C4-2B (cell line): ENCODE measurements around the gene KRTAP5-1.

Source experiments
- CTCF ChIP-seq: fragments of 450-650 bp; conservative IDR thresholded peaks from 2 replicates; pipeline ENCODE4 v1.5.1; 2017; ENCODE audit warnings: mild to moderate bottlenecking
- ZFX ChIP-seq: fragments of 450-650 bp; IDR thresholded peaks from 2 replicates; pipeline ENCODE4 v1.6.1; 2017

DNA sequence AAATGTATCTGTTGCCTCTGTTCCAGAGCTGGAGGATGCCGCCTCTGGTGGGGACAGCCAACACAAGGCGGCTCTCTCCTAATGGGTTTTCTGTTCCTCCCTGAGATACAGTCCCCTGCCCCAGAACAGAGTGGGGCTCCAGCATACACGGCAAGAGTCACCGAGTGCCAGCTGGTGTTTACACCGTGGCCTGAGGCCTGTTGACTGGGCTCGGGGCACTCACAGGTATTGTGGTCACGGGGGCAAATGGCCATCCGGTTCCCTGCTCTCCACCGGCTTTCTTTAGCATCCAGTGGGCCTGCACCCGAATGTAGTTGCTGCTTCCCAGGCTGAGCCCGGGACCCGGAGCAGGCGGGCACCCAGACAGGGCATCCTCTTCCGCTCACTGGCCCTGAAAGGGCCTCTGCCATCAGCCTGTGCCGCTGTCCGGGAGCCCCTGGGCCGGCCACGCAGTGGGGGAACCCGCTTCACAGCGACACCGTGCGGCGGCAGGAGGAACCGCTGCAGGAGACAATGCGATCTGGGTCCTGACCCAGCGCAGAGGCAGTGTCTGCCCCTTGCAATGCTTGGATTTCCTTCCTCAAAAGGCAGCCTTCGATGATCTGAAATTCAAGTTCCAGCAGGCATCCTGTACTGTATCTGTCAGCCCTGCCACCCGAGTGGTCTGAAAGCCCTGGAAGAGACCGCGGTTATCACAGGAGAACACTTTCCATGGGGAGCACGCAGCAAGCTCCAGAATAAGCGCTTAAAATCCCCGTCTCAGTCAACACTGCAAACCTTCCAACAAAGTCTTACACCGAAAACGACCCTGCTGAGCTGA lies 43.6 kb upstream of the KRTAP5-1 start:
- TF ChIP-seq CTCF (peak; percentile 97), ZFX (no peak)
